ENCODE measurements around the gene RPL10L.

Gene RPL10L

DNA sequence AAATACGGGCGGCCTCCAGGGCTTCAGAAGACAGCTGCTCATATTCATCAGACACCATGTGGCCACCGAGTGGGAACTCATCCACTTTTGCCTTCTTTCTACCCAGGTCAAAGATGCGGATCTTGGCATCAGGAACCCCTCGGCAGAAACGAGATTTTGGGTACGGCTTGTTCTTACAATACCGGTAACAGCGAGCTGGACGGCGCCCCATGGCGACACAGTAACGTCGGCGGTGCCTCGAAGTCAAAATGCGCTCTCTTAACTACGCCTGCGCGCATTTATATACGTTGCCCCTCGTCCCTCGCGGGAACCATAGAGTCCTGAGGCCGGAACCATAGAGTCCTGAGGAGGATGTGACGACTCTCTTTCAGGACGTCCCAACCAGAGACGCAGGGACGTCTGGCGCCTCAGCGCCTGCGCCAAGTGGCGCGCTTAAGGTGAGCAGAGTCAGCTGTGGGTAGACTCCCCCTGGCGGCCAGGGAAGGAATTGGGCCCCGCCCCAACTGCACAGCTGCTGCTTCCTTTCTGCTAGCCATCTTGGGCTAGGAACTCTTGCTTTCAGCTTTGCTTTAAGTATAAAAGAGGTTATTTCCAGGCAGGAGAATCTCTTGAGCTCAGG is at the start of gene RPL10L:
TSS of gene RPL10L (minus strand) at position 256 of the 619 bp plus-strand sequence. CDS start at position 211, 45 bp downstream.
- DNase-seq: no peak

DNA sequence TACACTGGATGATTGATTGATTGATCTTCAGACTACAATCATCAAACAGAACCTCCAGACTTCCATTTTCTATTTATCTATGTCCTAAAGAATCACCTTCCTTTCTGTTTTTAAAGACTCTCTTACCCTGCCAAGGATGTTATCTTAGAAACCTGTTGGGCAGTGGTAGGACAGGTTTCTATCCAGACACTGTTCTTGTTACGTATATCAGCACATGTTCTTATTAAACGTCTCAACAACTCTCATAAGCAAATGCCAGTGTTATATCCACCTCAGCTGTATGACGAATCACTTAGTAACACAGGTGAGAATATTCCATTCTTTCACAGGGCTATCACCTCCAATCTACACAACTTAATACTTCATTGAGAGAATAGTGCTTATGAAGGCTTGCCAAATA is 40.2 kb upstream of the RPL10L start:
- DNase-seq: no peak

DNA sequence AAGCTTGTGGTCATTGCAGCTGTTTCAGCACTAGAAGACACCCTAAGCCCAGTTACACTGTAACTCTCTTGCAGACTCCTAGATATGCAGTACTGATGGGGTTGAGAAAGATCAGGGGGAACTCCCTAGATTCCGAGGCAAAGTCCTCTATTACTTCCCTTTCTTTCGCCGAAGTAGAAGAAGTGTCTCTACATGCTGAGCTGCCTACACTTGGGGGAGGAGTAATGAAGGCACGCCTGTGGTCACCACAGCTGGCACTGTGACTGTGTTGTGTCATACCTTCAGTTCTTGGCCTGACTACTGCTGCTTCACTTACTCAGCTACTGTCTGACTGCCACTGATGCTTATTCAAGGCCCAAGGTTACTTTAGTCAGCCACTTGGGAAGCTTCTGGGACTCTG is 35.1 kb upstream of the RPL10L start:
- DNase-seq: no peak

DNA sequence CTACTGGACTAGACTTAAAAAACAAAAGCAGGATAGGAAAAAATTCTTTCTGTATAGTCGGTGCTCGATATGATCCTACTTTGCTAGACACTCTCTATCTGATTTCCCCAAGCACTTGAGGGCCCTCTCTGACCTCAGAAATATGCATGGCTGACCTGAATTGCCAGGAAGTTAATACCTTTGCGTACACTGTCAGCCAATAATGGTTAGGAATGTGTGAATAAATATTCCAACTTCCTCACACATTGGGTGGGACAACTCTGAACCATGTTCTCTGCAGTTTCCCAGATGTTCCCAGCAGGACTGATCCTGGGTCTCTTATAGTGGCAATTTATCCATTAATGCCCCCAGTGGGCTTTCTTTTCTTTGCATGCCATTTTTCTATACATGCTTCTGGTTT is 20.5 kb upstream of the RPL10L start:
- no peak for DNase-seq

DNA sequence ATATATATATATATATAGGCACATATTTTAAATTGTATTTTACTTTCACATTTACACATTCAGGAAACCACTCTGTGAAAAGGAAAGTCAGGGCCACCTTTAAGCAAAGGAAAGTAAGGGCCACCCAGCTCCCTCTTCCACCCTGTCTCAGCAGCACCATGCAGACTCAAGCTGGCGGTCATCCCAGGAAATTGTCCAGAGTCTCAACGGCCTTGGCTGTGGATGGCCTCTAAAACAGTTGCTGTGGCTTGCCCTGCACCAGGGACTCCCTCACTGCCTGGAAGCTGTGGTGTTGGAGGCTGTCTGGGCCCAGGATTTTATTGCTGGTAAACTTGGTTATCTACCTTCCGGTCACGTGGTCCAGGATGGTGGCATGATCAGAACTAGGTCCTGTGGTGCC is 11.8 kb upstream of the RPL10L start:
- DNase-seq: no peak

DNA sequence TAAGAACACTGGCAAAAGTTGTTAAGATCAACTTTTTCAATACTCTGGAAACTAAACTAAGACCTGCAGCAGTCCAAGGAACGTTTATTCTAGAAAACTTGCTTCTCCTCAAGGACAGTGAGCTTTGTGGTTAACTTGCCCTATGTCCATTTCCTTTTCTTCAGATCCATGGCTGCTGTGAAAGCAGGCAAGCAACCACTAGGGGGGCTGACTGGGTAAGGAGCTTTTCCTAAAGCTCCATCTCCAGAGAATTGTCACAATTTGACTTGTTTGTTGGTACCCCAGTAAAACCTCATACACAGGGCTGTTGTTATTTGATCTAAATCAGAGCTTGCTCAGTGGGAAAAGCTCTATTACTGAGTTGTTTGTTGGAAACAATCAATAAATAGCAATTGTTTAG is 10.1 kb upstream of the RPL10L start:
- DNase-seq: no peak

DNA sequence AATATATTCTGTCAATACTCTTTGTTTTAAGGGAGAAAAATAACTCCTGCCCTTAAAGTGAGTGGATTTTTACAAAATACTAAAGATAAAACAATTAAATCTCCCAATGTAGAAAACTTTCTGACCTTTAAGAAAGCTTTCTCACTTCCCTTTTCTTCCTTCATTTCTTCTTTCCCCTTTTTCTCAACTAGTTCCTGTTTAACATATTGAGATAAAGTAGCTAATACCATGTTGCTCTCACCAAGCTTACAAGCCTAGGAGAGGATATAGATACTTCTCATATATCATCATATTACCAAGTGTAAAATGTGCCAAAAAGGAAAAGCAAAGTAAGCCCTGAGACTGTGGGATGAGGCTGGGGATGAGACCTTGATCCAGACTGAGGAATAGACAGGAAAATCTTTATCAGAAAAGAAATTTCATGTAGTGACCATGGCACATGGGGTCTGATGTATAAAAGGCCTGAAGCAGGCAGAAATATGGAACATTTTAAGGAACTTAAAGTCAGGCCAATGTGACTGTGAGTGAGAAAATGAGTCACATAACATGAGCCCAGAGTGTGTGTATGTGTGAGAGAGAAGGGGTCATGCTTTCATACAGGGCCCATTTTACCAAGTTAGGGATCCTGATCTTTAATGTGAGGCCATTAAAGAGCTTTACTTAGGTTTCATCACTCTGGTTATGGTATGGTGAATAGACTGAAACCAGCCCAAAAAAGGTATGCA is 1.6 kb upstream of the RPL10L start:
- DNase-seq: no peak

DNA sequence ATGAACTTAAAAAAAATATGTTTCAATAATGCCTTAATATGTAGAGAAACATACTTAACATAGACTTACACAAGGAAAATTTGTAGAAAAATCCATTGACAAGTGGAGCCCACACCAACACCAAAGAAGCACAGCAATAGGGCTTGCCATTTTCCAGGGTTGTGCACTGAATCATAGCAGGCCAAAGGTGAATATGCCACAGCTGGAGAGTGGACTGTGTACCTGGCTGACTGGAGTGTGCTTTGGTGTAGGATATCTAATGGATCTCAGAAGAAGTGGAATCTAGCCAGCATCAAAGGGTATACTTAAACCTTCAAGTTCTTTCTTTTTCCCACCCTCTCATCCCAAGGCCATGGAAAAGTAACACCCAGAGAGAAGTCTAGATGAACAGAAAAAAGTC is 4.8 kb downstream of the RPL10L start:
- no peak for DNase-seq

DNA sequence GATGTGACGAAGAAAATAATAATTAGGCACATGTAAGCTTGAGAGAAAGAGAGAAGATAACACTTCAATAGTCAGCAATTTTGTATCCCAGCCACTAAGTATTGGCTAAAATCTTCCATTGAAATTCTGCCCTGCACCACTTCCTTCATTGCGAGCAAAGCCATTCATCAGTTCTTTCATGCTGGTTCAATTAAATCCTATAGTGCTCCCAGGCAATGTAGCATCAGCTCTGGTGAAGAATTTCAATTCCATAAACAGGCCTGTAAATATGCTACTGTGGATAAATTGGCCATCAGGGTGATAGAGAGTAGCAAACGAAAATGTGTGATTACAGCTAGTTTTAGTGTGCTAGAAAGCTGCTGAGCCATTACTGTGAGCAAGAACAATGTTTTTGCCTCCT is 24.7 kb downstream of the RPL10L start:
- DNase-seq: no peak
